HEK293T (cell line): ENCODE measurements around the gene S100A6.

ENCODE experiments used
- ARNT ChIP-seq: fragments of 450-650 bp; IDR thresholded peaks from 2 replicates; pipeline ENCODE4 v1.6.1; 2017; ENCODE audit warnings: mild to moderate bottlenecking
- BHLHE40 ChIP-seq: fragments of 450-650 bp; IDR thresholded peaks from 2 replicates; pipeline ENCODE4 v1.6.1; 2016; ENCODE audit warnings: mild to moderate bottlenecking, moderate library complexity, borderline replicate concordance
- ELF4 ChIP-seq: fragments of 450-650 bp; IDR thresholded peaks from 2 replicates; pipeline ENCODE4 v1.6.1; 2017; ENCODE audit warnings: antibody characterized with exemption
- FOXA1 ChIP-seq: fragments of 450-650 bp; IDR thresholded peaks from 2 replicates; pipeline ENCODE4 v1.6.1; 2016; ENCODE audit warnings: mild to moderate bottlenecking
- FOXM1 ChIP-seq: fragments of 450-650 bp; IDR thresholded peaks from 2 replicates; pipeline ENCODE4 v1.6.1; 2017; ENCODE audit warnings: mild to moderate bottlenecking, borderline replicate concordance
- LEF1 ChIP-seq: fragments of 450-650 bp; IDR thresholded peaks from 2 replicates; pipeline ENCODE4 v1.6.1; 2017; ENCODE audit warnings: mild to moderate bottlenecking, borderline replicate concordance
- PKNOX1 ChIP-seq: fragments of 450-650 bp; IDR thresholded peaks from 2 replicates; pipeline ENCODE4 v1.6.1; 2016
- SP1 ChIP-seq: fragments of 450-650 bp; IDR thresholded peaks from 2 replicates; pipeline ENCODE4 v1.6.1; 2017
- TARDBP ChIP-seq: fragments of 450-650 bp; IDR thresholded peaks from 2 replicates; pipeline ENCODE4 v1.6.1; 2016

- TF ChIP-seq PKNOX1 (no peak), ARNT (no peak), TARDBP (no peak), FOXA1 (no peak), BHLHE40 (no peak), ELF4 (no peak), SP1 (no peak), FOXM1 (no peak), LEF1 (no peak)
These were observed 30.2 kb downstream of the S100A6 start for GRCh38 chr1:153505576-153505975.
